Measurements from ENCODE around the gene WNT7A. TPM values are rescaled to one million over a fixed set of nuclear protein-coding genes. Genes with fewer than 3 reads are reported as not detected.

The WNT7A gene
- total RNA-seq, 2 donors from 2014 or later, result under 0.01 TPM

GRCh38 chr3:13868844-13869724 is 10.8 kb downstream of the WNT7A start:
- TF ChIP-seq CTCF (IDR thresholded peaks at IDR 0.05), result no peak
- no peak for TF ChIP-seq POLR2A (IDR thresholded peaks at IDR 0.05)
- no peak for DNase-seq
- no peaks in the 10 kb centered on the region for H3K4me1 ChIP-seq
- no peak overlapping the region for H3K27ac ChIP-seq
- 39 to 61% methylated on average over 2 of the region's 2 CpGs for WGBS, 2 donors
- intact Hi-C loops (cut with DNase I), result no loop called here
- ATAC-seq, result no peak
- H3K36me3 ChIP-seq (replicated peaks in 1 of 2; ENCODE audit: insufficient read depth in 1 of 2, low read depth in 2 of 2), result no peaks in the 10 kb centered on the region
- no peak overlapping the region for H3K4me3 ChIP-seq
- H3K9me3 ChIP-seq, result no peaks in the 10 kb centered on the region
- no peaks in the 10 kb centered on the region for H3K27me3 ChIP-seq

- DNase-seq, result no peak
- WGBS, 2 donors, result 61 to 62% methylated on average over 3 of the region's 3 CpGs
- Histone ChIP-seq H3K36me3 (replicated peaks in 1 of 2; ENCODE audit: insufficient read depth in 1 of 2, low read depth in 2 of 2) (no peaks in the 10 kb centered on the region), H3K4me1 (no peaks in the 10 kb centered on the region), H3K9me3 (no peaks in the 10 kb centered on the region), H3K4me3 (no peak overlapping the region), H3K27ac (no peak overlapping the region), H3K27me3 (no peaks in the 10 kb centered on the region)
- no peak for ATAC-seq
- no peak for TF ChIP-seq CTCF (IDR thresholded peaks at IDR 0.05)
- TF ChIP-seq POLR2A (IDR thresholded peaks at IDR 0.05), result no peak
- intact Hi-C loops (cut with DNase I), result no loop called here
Measured at GRCh38 chr3:13867732-13868131, 12.1 kb downstream of the WNT7A start.

GRCh38 chr3:13866041-13866965 is 13.6 kb downstream of the WNT7A start:
- TF ChIP-seq POLR2A (IDR thresholded peaks at IDR 0.05), result no peak
- TF ChIP-seq CTCF (IDR thresholded peaks at IDR 0.05), result no peak
- no peak overlapping the region for H3K27ac ChIP-seq
- WGBS, 2 donors, result 51 to 59% methylated on average over 14 of the region's 14 CpGs
- no peaks in the 10 kb centered on the region for H3K36me3 ChIP-seq (replicated peaks in 1 of 2; ENCODE audit: insufficient read depth in 1 of 2, low read depth in 2 of 2)
- intact Hi-C loops (cut with DNase I), result no loop called here
- DNase-seq, result no peak
- ATAC-seq, result no peak
- H3K4me3 ChIP-seq, result no peak overlapping the region
- H3K4me1 ChIP-seq, result no peaks in the 10 kb centered on the region
- H3K27me3 ChIP-seq, result no peaks in the 10 kb centered on the region
- H3K9me3 ChIP-seq, result no peaks in the 10 kb centered on the region

GRCh38 chr3:13865581-13865980 is 14.3 kb downstream of the WNT7A start:
- intact Hi-C loops (cut with DNase I), result no loop called here
- no peak overlapping the region for H3K4me3 ChIP-seq
- 47 to 54% methylated on average over 7 of the region's 7 CpGs for WGBS, 2 donors
- no peaks in the 10 kb centered on the region for H3K9me3 ChIP-seq
- no peaks in the 10 kb centered on the region for H3K27me3 ChIP-seq
- DNase-seq (no peak), ATAC-seq (no peak)
- no peak overlapping the region for H3K27ac ChIP-seq
- H3K36me3 ChIP-seq (replicated peaks in 1 of 2; ENCODE audit: insufficient read depth in 1 of 2, low read depth in 2 of 2), result no peaks in the 10 kb centered on the region
- H3K4me1 ChIP-seq, result no peaks in the 10 kb centered on the region
- no peak for TF ChIP-seq CTCF (IDR thresholded peaks at IDR 0.05)
- no peak for TF ChIP-seq POLR2A (IDR thresholded peaks at IDR 0.05)
